GM19193 (cell line): ENCODE data around the gene AKTIP.

ENCODE experiments used
- POLR2A ChIP-seq: IDR thresholded peaks from 4 replicates; pipeline ENCODE4 v1.6.1; 2011; ENCODE audit not compliant: insufficient read depth, insufficient read length; ENCODE audit errors: extremely low read depth

The AKTIP gene

DNA sequence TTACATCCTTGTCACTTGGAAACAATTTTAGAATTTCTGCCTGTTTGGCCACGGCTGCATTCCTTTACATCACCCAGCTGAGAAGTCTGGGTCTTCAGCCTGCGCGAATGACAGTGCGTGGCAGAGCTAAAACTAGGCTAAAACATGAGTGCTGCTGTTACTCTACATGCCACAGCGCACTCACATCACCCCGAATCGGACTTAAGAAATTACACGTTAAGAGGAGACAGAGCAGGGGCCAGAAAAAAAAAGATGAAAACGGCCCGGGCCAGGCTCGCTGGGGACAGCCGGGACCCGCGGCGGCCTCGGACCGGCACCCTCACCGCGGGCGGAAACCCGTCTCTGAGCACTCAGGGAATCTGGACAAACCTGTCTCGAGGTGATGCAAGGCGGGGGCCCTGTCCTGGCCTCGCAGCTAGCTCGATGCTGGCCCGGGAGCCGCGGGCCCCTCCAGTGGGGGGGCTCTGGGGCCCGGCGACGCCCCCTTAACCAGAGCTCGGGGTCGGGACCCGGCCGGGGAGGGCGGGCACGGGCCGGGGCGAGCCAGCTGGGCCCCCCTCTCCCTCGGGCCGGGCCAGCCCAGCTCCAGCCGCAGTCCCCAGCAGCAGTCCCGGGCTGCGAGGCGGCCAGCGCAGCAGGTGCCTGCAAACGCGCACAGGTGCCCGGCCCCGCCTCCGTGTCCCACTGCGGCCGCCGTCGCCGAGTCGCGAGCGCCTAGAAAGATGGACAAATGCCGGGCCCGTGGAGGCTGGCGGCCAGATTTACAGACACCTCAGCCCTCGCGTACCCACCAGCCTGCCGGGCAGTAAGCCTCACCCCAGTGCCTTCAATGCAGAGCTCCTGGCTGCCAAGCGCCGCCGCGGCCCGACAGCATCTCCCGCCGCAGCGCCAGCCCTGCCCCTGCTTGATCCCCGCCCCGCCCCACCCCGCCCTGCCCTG, at the start of gene AKTIP:
Gene AKTIP (minus strand): TSS at position 879 of the 939 bp plus-strand sequence. CDS start 2,950 bp downstream, outside the sequence.
- TF ChIP-seq POLR2A, result no peak

DNA sequence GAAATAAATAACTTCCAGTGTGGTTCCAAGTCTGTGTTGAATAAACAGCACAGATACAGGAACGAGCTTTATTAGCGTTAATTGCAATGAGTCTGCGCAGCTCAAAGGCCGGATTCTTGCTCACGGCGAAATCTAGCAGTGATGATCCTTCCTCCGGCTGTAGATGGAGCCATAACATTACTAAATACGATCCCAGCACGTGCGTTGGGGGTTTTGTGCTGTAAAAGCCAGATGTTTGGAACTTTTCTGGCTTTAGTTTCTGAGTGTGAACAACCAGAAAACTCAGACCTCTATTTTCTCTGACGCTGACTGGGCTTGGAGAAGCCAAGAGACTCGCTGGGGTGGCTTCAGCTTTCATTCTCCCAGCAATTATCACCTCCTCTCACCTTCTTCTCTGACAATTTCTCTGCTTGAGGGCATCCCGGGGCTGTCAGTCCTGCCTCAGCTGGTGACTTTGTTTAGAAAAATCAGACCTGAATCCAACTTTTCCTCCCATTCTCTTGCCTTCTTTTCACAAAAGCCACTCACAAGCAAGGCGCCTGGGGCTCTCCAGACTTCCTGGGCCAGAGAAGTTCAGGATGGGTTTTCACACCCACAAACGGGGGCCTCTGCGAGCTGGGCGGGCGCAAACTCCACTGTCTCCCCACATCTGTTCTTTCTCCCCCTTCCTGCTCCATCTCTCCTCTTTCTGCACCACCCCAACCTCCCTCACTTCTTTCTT, 47.1 kb upstream of the AKTIP start:
- no peak for TF ChIP-seq POLR2A

- TF ChIP-seq POLR2A, result no peak
Measured at GRCh38 chr16:53546988-53547391, 44.0 kb upstream of the AKTIP start.

GRCh38 chr16:53545433-53545832, 42.4 kb upstream of the AKTIP start:
- TF ChIP-seq POLR2A, result no peak

- no peak for TF ChIP-seq POLR2A
Measured at GRCh38 chr16:53542283-53542682, 39.3 kb upstream of the AKTIP start.

- TF ChIP-seq POLR2A, result no peak
Measured at GRCh38 chr16:53541326-53541725, 38.3 kb upstream of the AKTIP start.

GRCh38 chr16:53537626-53538025, 34.6 kb upstream of the AKTIP start:
- no peak for TF ChIP-seq POLR2A

GRCh38 chr16:53534206-53534605, 31.2 kb upstream of the AKTIP start:
- no peak for TF ChIP-seq POLR2A

- no peak for TF ChIP-seq POLR2A
Measured at GRCh38 chr16:53530741-53531140, 27.7 kb upstream of the AKTIP start.

- no peak for TF ChIP-seq POLR2A
Measured at GRCh38 chr16:53530046-53530445, 27.0 kb upstream of the AKTIP start.

- no peak for TF ChIP-seq POLR2A
Measured at GRCh38 chr16:53529513-53529912, 26.5 kb upstream of the AKTIP start.

- no peak for TF ChIP-seq POLR2A
Measured at GRCh38 chr16:53528797-53529196, 25.8 kb upstream of the AKTIP start.

GRCh38 chr16:53523971-53524548, 21.1 kb upstream of the AKTIP start:
- TF ChIP-seq POLR2A, result no peak

DNA sequence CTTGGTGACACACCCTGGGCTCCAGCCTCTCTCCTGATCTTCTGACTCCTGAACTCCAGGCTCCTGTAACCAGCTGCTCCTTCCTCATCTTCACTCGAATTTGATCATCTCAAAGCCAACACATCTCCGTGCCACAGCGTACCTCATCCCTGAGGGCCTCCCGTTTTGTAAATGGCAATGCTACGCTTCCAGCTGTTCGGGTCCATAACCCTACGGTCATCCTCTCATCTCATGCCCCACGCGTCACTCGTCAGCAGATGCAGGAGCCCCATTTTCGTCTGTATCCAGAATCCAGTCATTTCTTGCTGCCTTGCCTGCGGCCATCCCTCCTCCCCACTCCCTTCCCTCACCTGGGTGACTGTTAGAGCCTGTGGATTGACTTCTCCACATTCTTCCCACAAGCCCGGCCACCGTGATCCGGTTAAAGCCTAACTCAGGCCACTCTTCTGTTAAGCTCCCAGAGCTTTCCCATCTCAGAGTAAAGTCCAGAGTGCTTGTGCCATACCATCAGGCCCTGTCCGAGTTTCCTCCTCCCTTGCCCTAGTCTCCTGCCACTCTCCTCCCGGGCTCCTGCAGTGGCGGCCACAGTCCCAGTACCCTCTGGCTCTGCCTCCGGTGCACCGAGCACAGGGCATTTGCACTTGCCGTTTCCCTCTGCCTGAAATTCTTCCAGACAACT, 20.3 kb upstream of the AKTIP start:
- no peak for TF ChIP-seq POLR2A
